ENCODE data around the gene CHPF.

DNA sequence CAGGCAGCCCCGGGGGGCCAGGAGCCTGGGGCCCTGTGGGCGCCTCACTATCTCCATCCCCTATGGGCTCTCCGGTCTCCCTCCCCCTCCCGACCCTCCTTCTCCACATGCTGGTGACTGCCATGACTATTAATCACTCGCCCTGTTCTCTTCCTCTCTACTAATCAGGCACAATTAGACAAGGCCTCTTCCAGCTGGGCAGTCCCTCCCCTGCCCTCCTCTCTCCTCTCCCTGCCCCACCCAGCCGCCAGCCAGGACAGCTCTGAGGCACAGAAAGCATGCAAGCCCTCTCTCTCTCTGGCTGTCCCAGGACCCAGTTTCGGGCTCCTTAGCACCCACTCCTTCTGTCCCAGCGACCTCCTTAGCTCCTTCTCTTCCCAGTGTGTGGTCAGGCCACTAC lies 23.5 kb downstream of the CHPF start:
- TF ChIP-seq EZH2phosphoT487 (conservative IDR thresholded peaks at IDR 0.05; ENCODE audit: low read length), result no peak
- TF ChIP-seq, protein P1, sequence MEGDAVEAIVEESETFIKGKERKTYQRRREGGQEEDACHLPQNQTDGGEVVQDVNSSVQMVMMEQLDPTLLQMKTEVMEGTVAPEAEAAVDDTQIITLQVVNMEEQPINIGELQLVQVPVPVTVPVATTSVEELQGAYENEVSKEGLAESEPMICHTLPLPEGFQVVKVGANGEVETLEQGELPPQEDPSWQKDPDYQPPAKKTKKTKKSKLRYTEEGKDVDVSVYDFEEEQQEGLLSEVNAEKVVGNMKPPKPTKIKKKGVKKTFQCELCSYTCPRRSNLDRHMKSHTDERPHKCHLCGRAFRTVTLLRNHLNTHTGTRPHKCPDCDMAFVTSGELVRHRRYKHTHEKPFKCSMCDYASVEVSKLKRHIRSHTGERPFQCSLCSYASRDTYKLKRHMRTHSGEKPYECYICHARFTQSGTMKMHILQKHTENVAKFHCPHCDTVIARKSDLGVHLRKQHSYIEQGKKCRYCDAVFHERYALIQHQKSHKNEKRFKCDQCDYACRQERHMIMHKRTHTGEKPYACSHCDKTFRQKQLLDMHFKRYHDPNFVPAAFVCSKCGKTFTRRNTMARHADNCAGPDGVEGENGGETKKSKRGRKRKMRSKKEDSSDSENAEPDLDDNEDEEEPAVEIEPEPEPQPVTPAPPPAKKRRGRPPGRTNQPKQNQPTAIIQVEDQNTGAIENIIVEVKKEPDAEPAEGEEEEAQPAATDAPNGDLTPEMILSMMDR (IDR thresholded peaks at IDR 0.05; ENCODE audit: insufficient read depth, low read length, poor library complexity, severe bottlenecking), result no peak

Data from SU-DHL-6 (cell line).